Adrenal gland (tissue), 5 donors: Measurements from ENCODE around the gene ST8SIA6.

Experiments
- CTCF ChIP-seq, 6 experiments: fragments of 450-650 bp in 4 of 6; fragments of 200-600 bp in 2 of 6; sonication (generic) in 1 of 6; IDR thresholded peaks; 1 replicate in 5 of 6; 2 replicates in 1 of 6; pipeline versions ENCODE4 v1.5.1 to v1.8.0; 2016 to 2021; ENCODE audit warnings: antibody characterized with exemption in 6 of 6, mild to moderate bottlenecking in 2 of 6, moderate library complexity in 1 of 6
- POLR2A ChIP-seq, 2 donors: fragments of 450-650 bp; IDR thresholded peaks; one replicate each; pipeline ENCODE4 v1.6.1; 2017; ENCODE audit warnings: antibody characterized with exemption in 2 of 2, mild to moderate bottlenecking in 2 of 2, moderate library complexity in 1 of 2
- donor health status: DM: no; HTN: no; CAD: no.

GRCh38 chr10:17464545-17464944 is 10.2 kb upstream of the ST8SIA6 start:
- TF ChIP-seq CTCF (IDR thresholded peaks at IDR 0.05): no peak
- no peak for TF ChIP-seq POLR2A (IDR thresholded peaks at IDR 0.05)
